Peyer's patch (tissue), 4 donors: ENCODE data around the gene SPECC1L. TPM values are rescaled to one million over a fixed set of nuclear protein-coding genes. Genes with fewer than 3 reads are reported as not detected.

ENCODE experiments used
- DNase-seq, 3 donors: peaks; one replicate each; pipeline ENCODE4 v3.0.0-alpha.2; 2017 to 2019
- H3K27ac ChIP-seq, 4 donors: fragments of 200-600 bp; sonication (generic); one replicate each; pipeline ENCODE4 v1.5.1; 2016 to 2019
- H3K27me3 ChIP-seq, 2 donors: fragments of 200-600 bp; sonication (generic); one replicate each; pipeline ENCODE4 v1.5.1; 2019
- H3K36me3 ChIP-seq, 3 donors: fragments of 200-600 bp; sonication (generic); one replicate each; pipeline ENCODE4 v1.5.1; 2016 to 2019
- H3K4me1 ChIP-seq, 4 donors: fragments of 200-600 bp; sonication (generic); one replicate each; pipeline ENCODE4 v1.5.1; 2016 to 2019
- H3K4me3 ChIP-seq, 4 donors: fragments of 200-600 bp; sonication (generic); 1 replicate in 3 of 4; 2 replicates in 1 of 4; pipeline ENCODE4 v1.5.1; 2016 to 2019; ENCODE audit warnings: mild to moderate bottlenecking in 1 of 4
- H3K9me3 ChIP-seq, 4 donors: fragments of 200-600 bp; sonication (generic); one replicate each; pipeline ENCODE4 v1.5.1; 2016 to 2019; ENCODE audit warnings: mild to moderate bottlenecking in 1 of 4
- CTCF ChIP-seq, 6 experiments: fragments of 450-650 bp in 4 of 6; fragments of 200-600 bp in 2 of 6; sonication (generic) in 1 of 6; IDR thresholded peaks; one replicate each; pipeline ENCODE4 v1.5.1; 2017 to 2019; ENCODE audit warnings: antibody characterized with exemption in 6 of 6, mild to moderate bottlenecking in 3 of 6, moderate library complexity in 1 of 6
- POLR2A ChIP-seq, 2 donors: fragments of 450-650 bp; IDR thresholded peaks; one replicate each; pipeline ENCODE4 v1.5.1; 2017; ENCODE audit warnings: antibody characterized with exemption in 2 of 2, mild to moderate bottlenecking in 2 of 2, moderate library complexity in 2 of 2
- total RNA-seq, 4 donors: library from RNA; depleted of rRNA; stranded (reverse); fragments of >200 nt; gene quantifications; one replicate each; pipeline ENCODE4 v1.1.0, GENCODE V29; 2016

SPECC1L gene
- total RNA-seq, 4 donors from 2014 or later = 24.2 to 147 (median 34.4) TPM

DNA sequence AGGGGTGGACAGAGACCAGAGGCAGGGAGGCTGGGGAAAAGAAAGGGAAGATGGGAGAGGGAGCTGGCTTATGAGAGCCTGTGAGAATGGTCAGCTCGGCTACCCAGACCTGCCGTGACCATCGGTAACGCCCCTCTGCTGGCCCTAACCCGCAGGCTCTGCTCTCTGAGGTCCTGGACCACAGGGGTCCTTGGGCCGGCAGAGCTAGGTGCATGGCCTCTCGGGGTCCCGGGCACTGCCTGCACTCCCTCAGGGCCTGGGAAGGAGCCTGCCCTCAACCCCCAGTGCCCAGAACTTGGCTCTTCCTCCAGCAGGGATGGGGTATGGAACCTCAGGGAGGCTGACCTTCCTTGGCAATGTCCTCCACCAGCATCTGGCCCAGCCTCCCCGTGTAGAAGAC is 38.9 kb upstream of the SPECC1L start:
- DNase-seq = no peak
- no peaks in the 10 kb centered on the region for H3K36me3 ChIP-seq
- H3K9me3 ChIP-seq = no peaks in the 10 kb centered on the region
- TF ChIP-seq POLR2A (IDR thresholded peaks at IDR 0.05) (no peak), CTCF (IDR thresholded peaks at IDR 0.05) (no peak)
- no peak overlapping the region for H3K4me3 ChIP-seq
- no peak overlapping the region for H3K27ac ChIP-seq
- no peaks in the 10 kb centered on the region for H3K27me3 ChIP-seq
- H3K4me1 ChIP-seq = no peaks in the 10 kb centered on the region

DNA sequence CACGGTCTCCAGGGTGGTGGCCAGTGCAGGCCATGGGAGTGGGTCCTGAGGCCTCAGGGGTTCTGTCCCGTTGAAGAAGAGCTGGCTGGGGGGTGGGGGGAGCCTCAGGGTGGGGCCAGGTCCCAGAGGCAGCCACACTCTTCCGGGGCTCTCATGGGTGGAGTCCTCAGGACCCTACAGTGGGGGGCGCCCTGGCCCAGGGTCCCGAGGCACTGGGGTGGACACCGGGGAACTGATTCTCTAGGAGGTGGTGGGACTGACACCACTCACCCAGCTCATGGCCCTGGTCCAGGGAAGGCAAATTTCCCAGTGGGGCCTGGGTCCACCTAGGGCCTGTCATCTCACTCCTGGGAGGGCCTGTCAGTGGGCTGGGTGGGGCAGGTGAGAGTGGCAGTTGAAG is 38.5 kb upstream of the SPECC1L start:
- H3K27me3 ChIP-seq = no peaks in the 10 kb centered on the region
- DNase-seq = no peak
- TF ChIP-seq CTCF (IDR thresholded peaks at IDR 0.05) (no peak), POLR2A (IDR thresholded peaks at IDR 0.05) (no peak)

DNA sequence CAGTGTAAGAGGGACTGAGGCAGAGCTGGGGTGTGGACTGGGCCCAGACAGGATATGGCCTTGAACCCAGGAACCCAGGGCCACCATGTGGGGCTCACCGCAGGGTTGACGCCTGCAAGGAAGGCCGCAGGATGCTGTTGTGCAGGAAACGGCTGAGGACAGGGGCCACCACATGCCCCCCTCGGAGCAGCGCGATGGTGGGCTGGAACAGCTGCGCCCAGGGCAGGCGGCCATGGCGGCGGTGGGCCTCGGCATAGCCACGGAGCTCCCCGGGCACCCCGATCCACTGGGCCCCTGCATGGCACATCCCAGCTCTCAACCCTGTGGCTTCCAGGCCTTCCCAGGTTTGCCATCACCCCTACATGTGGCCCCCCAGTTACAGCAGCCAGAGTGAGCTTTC is 37.9 kb upstream of the SPECC1L start:
- no peak for TF ChIP-seq POLR2A (IDR thresholded peaks at IDR 0.05)
- no peak for TF ChIP-seq CTCF (IDR thresholded peaks at IDR 0.05)
- DNase-seq = no peak
- Histone ChIP-seq H3K4me1 (no peaks in the 10 kb centered on the region), H3K27me3 (no peaks in the 10 kb centered on the region), H3K36me3 (no peaks in the 10 kb centered on the region), H3K4me3 (no peak overlapping the region), H3K9me3 (no peaks in the 10 kb centered on the region), H3K27ac (no peak overlapping the region)

More for the DNA sequence above, 38.5 kb upstream of the SPECC1L start:
- Histone ChIP-seq H3K4me1 (no peaks in the 10 kb centered on the region), H3K4me3 (no peak overlapping the region), H3K27ac (no peak overlapping the region), H3K9me3 (no peaks in the 10 kb centered on the region), H3K36me3 (no peaks in the 10 kb centered on the region)

- Histone ChIP-seq H3K27ac (no peak overlapping the region), H3K36me3 (no peaks in the 10 kb centered on the region), H3K4me1 (no peaks in the 10 kb centered on the region), H3K4me3 (no peak overlapping the region), H3K9me3 (no peaks in the 10 kb centered on the region), H3K27me3 (no peaks in the 10 kb centered on the region)
- no peak for DNase-seq
- TF ChIP-seq POLR2A (IDR thresholded peaks at IDR 0.05) (no peak), CTCF (IDR thresholded peaks at IDR 0.05) (no peak)
Observed at GRCh38 chr22:24233235-24233634, 37.4 kb upstream of the SPECC1L start.

- Histone ChIP-seq H3K27me3 (no peaks in the 10 kb centered on the region), H3K4me1 (no peaks in the 10 kb centered on the region), H3K4me3 (no peak overlapping the region), H3K36me3 (no peaks in the 10 kb centered on the region), H3K9me3 (no peaks in the 10 kb centered on the region), H3K27ac (no peak overlapping the region)
- DNase-seq = no peak
- TF ChIP-seq CTCF (IDR thresholded peaks at IDR 0.05) (no peak), POLR2A (IDR thresholded peaks at IDR 0.05) (no peak)
Observed at GRCh38 chr22:24233816-24234215, 36.8 kb upstream of the SPECC1L start.

- Histone ChIP-seq H3K36me3 (no peaks in the 10 kb centered on the region), H3K9me3 (no peaks in the 10 kb centered on the region), H3K4me3 (no peak overlapping the region), H3K27me3 (no peaks in the 10 kb centered on the region), H3K4me1 (no peaks in the 10 kb centered on the region), H3K27ac (no peak overlapping the region)
- DNase-seq = no peak
- TF ChIP-seq POLR2A (IDR thresholded peaks at IDR 0.05) (no peak), CTCF (IDR thresholded peaks at IDR 0.05) (no peak)
Observed at GRCh38 chr22:24235315-24235714, 35.3 kb upstream of the SPECC1L start.
